Uterus (tissue), 4 donors: Measurements from ENCODE around the gene CADM2. TPM values are rescaled to one million over a fixed set of nuclear protein-coding genes. Genes with fewer than 3 reads are reported as not detected.

ENCODE experiments used
- DNase-seq, 2 donors: peaks; one replicate each; pipeline ENCODE4 v3.0.0-alpha.2; 2019 to 2020
- H3K27ac ChIP-seq, 2 donors: fragments of 200-600 bp; sonication (generic); 1 replicate in 1 of 2; 2 replicates in 1 of 2; pipeline ENCODE4 v1.5.1; 2016 to 2018
- H3K27me3 ChIP-seq, 2 donors: fragments of 200-600 bp; sonication (generic); one replicate each; pipeline ENCODE4 v1.5.1; 2018 to 2019; ENCODE audit warnings: control low read depth in 1 of 2
- H3K36me3 ChIP-seq, 2 donors: fragments of 200-600 bp; sonication (generic); one replicate each; pipeline ENCODE4 v1.5.1; 2019; ENCODE audit warnings: control low read depth in 1 of 2
- H3K4me1 ChIP-seq, 2 donors: fragments of 200-600 bp; sonication (generic); one replicate each; pipeline ENCODE4 v1.5.1; 2018 to 2019; ENCODE audit warnings: control low read depth in 1 of 2
- H3K4me3 ChIP-seq, 2 donors: fragments of 200-600 bp; sonication (generic); 1 replicate in 1 of 2; 2 replicates in 1 of 2; pipeline ENCODE4 v1.5.1; 2018 to 2019; ENCODE audit warnings: mild to moderate bottlenecking in 1 of 2
- H3K9me3 ChIP-seq, 2 donors: fragments of 200-600 bp; sonication (generic); one replicate each; pipeline ENCODE4 v1.5.1; 2019; ENCODE audit warnings: control low read depth in 1 of 2
- CTCF ChIP-seq, 4 experiments: fragments of 200-600 bp in 2 of 4; fragments of 450-650 bp in 2 of 4; sonication (generic) in 2 of 4; IDR thresholded peaks; one replicate each; pipeline ENCODE4 v1.5.1; 2016 to 2019; ENCODE audit warnings: antibody characterized with exemption in 4 of 4, mild to moderate bottlenecking in 2 of 4, moderate library complexity in 1 of 4
- POLR2A ChIP-seq, 2 donors: fragments of 450-650 bp; IDR thresholded peaks; one replicate each; pipeline ENCODE4 v1.6.1; 2016; ENCODE audit warnings: antibody characterized with exemption in 2 of 2, mild to moderate bottlenecking in 1 of 2, moderate library complexity in 1 of 2
- intact Hi-C: fragments of 100-400 bp; cut with DNase I; formaldehyde crosslinking; loops from one replicate; pipeline ENCODE4 v1.15.1; 2023; ENCODE audit warnings: low total_unique reads
- total RNA-seq, 4 donors: library from RNA; depleted of rRNA in 3 of 4; stranded (reverse); fragments of >200 nt in 3 of 4; gene quantifications; one replicate each; pipeline versions ENCODE4 v1.1.0 to v1.2.4, GENCODE V29; 2014 to 2023
- donor health status: DM: yes; HTN: yes; CAD: no.

CADM2 gene
- total RNA-seq, 4 donors from 2014 or later = 0.29 to 6.6 (median 0.85) TPM; not detected in 1

- TF ChIP-seq POLR2A (IDR thresholded peaks at IDR 0.05) (no peak), CTCF (IDR thresholded peaks at IDR 0.05) (no peak)
- no peaks in the 10 kb centered on the region for H3K9me3 ChIP-seq
- H3K4me1 ChIP-seq = no peaks in the 10 kb centered on the region
- intact Hi-C loops = no loop called here
- H3K4me3 ChIP-seq = no peak overlapping the region
- H3K36me3 ChIP-seq = no peaks in the 10 kb centered on the region
- no peak for DNase-seq
- no peaks in the 10 kb centered on the region for H3K27me3 ChIP-seq
- no peak overlapping the region for H3K27ac ChIP-seq
These were observed 613.0 kb downstream of the CADM2 start for GRCh38 chr3:85571835-85572234.

GRCh38 chr3:85572426-85572825 is 613.6 kb downstream of the CADM2 start:
- H3K4me1 ChIP-seq = no peaks in the 10 kb centered on the region
- H3K4me3 ChIP-seq = no peak overlapping the region
- TF ChIP-seq CTCF (IDR thresholded peaks at IDR 0.05) (no peak), POLR2A (IDR thresholded peaks at IDR 0.05) (no peak)
- no peaks in the 10 kb centered on the region for H3K9me3 ChIP-seq
- no peaks in the 10 kb centered on the region for H3K27me3 ChIP-seq
- H3K27ac ChIP-seq = no peak overlapping the region
- intact Hi-C loops = no loop called here
- no peak for DNase-seq
- no peaks in the 10 kb centered on the region for H3K36me3 ChIP-seq

- Histone ChIP-seq H3K27ac (no peak overlapping the region), H3K27me3 (no peaks in the 10 kb centered on the region), H3K4me3 (no peak overlapping the region), H3K9me3 (no peaks in the 10 kb centered on the region), H3K36me3 (no peaks in the 10 kb centered on the region), H3K4me1 (no peaks in the 10 kb centered on the region)
- DNase-seq = no peak
- no peak for TF ChIP-seq CTCF (IDR thresholded peaks at IDR 0.05)
- no peak for TF ChIP-seq POLR2A (IDR thresholded peaks at IDR 0.05)
- intact Hi-C loops = no loop called here
These were observed 614.2 kb downstream of the CADM2 start for GRCh38 chr3:85572978-85573377.

GRCh38 chr3:85574006-85574705 is 615.4 kb downstream of the CADM2 start:
- TF ChIP-seq POLR2A (IDR thresholded peaks at IDR 0.05) (no peak), CTCF (IDR thresholded peaks at IDR 0.05) (no peak)
- Histone ChIP-seq H3K4me3 (no peak overlapping the region), H3K9me3 (no peaks in the 10 kb centered on the region), H3K27ac (no peak overlapping the region), H3K4me1 (no peaks in the 10 kb centered on the region), H3K36me3 (no peaks in the 10 kb centered on the region), H3K27me3 (no peaks in the 10 kb centered on the region)
- no peak for DNase-seq
- intact Hi-C loops = no loop called here

GRCh38 chr3:85576091-85576690 is 617.4 kb downstream of the CADM2 start:
- no peak overlapping the region for H3K4me3 ChIP-seq
- peak in 1 of 2 donors; percentile 17 for DNase-seq
- no peaks in the 10 kb centered on the region for H3K27me3 ChIP-seq
- H3K4me1 ChIP-seq = no peaks in the 10 kb centered on the region
- TF ChIP-seq POLR2A (IDR thresholded peaks at IDR 0.05) = no peak
- peak; percentile 47 to 60 (median 55) for TF ChIP-seq CTCF (IDR thresholded peaks at IDR 0.05)
- no peaks in the 10 kb centered on the region for H3K36me3 ChIP-seq
- intact Hi-C loops = no loop called here
- H3K9me3 ChIP-seq = no peaks in the 10 kb centered on the region
- no peak overlapping the region for H3K27ac ChIP-seq
